KOPT-K1 (cell line): Measurements from ENCODE around the gene IGFALS.

ENCODE experiments used
- H3K27ac ChIP-seq: fragments of 200-600 bp; sonication (generic); 2 replicates; pipeline ENCODE4 v1.5.1; 2016; ENCODE audit warnings: antibody characterized with exemption, mild to moderate bottlenecking, low read depth, low read length; ENCODE audit not compliant: poor library complexity, severe bottlenecking
- H3K36me3 ChIP-seq: fragments of 200-600 bp; sonication (generic); 2 replicates; pipeline ENCODE4 v1.5.1; 2017; ENCODE audit warnings: antibody characterized with exemption, mild to moderate bottlenecking, low read length, moderate library complexity; ENCODE audit not compliant: insufficient read depth
- H3K9me3 ChIP-seq: fragments of 200-600 bp; sonication (generic); 2 replicates; pipeline ENCODE4 v1.5.1; 2017; ENCODE audit warnings: antibody characterized with exemption, low read length, mild to moderate bottlenecking; ENCODE audit not compliant: insufficient read depth, poor library complexity, severe bottlenecking

Gene IGFALS

GRCh38 chr16:1788095-1788707 is 5.3 kb downstream of the IGFALS start:
- H3K9me3 ChIP-seq: no peaks in the 10 kb centered on the region
- H3K27ac ChIP-seq: no peak overlapping the region
- H3K36me3 ChIP-seq: peaks cover 80% of the 10 kb centered on the region

DNA sequence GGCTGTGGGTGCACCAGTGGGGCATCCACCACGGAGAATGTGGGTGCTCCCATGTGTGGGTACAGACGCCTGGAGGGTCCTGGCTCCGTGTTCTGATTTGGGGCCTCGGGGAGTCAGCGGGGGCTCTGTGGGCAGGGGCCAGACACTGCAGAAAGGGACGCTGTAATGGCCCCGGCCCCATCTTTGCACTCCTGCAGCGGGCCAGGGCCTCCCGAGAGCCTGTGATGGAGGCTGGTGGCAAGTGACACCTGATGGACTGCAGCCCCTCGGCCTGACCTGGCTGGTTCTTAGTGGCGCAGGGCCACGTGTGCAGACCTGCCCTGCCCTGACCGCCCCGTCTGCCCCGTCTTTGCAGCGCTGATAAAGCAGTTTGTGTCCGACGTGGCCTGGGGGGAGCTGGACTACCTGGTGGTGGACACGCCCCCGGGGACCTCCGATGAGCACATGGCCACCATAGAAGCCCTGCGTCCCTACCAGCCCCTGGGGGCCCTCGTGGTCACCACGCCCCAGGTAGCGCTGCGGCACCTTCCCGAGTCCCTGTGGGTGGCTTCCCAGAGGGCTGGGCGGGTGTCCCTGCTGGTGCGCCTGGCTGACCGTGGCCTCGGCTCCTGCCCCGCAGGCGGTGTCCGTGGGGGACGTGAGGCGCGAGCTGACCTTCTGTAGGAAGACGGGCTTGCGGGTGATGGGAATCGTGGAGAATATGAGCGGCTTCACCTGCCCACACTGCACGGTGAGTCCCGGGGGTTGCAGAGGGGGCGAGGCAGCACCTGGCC is 6.0 kb downstream of the IGFALS start:
- Histone ChIP-seq H3K36me3 (peaks cover 76% of the 10 kb centered on the region), H3K27ac (no peak overlapping the region), H3K9me3 (no peaks in the 10 kb centered on the region)

GRCh38 chr16:1787056-1787321 is 6.5 kb downstream of the IGFALS start:
- H3K9me3 ChIP-seq: no peaks in the 10 kb centered on the region
- peaks cover 70% of the 10 kb centered on the region for H3K36me3 ChIP-seq

GRCh38 chr16:1786242-1787055 is 7.1 kb downstream of the IGFALS start:
- no peak overlapping the region for H3K27ac ChIP-seq
- H3K36me3 ChIP-seq: peaks cover 66% of the 10 kb centered on the region
- H3K9me3 ChIP-seq: no peaks in the 10 kb centered on the region

More at GRCh38 chr16:1787056-1787321, 6.5 kb downstream of the IGFALS start:
- no peak overlapping the region for H3K27ac ChIP-seq

DNA sequence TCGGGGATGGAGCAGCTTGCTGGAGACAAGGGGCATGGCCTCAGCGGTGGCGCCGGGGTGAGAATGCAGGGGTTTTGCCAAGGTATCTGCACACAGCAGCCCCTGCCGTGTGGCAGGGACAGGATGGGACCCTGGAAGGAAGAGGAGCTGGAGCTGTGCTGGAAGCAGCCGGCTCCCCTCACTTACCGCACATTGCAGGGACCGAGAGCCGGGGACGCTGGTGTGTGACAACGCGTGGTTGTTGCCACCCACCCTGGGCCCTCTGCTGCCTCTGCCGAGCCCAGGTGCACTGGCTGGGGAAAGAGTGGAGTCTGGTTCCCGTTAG is 7.7 kb downstream of the IGFALS start:
- Histone ChIP-seq H3K27ac (no peak overlapping the region), H3K36me3 (peaks cover 61% of the 10 kb centered on the region), H3K9me3 (no peaks in the 10 kb centered on the region)

GRCh38 chr16:1784977-1785845 is 8.3 kb downstream of the IGFALS start:
- Histone ChIP-seq H3K36me3 (peaks cover 58% of the 10 kb centered on the region), H3K27ac (no peak overlapping the region)

DNA sequence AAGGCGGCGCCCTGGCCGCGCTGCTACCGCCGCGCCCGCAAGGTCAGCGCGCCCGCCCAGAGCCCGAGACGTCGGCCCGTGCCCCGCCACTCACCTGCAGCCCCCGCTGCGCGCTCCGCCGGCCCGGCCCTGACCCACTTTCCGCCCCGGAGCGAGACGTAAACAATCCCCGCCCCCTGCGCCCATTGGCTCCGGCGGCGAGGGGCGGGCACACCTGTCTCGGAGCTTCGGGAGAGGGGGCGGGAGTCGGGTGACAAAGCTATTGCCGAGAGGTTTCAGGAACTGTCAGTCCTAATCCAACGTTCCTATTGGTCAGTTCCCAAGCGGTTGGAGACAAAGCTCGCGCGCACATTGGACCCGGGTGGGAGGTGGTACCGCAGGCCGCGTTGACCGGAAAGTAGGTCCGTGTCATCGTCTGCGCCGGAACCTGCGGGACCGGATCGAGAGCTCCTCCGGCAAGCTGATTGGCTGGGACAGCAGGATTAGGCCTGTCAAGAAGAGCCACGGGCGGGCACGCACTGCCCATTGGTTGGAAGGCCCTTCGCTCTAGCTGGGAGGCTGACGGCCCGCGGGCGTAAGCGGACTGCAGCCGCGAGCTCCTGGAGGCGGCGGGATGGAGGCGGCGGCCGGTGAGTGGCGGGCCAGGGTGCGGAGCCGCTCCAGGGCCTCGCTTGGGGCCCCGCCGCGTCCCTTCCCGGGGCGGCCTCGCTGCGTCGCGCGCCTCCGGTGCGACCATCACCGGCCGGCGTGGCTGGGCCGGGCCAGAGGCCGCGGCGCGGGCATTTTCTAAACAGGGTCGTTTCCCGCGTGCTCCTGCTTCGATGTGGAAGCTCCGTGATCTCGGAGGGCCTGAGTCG is 10.9 kb downstream of the IGFALS start, which contains the start of the genes NUBP2 and SPSB3:
TSS of gene NUBP2 (plus strand) at position 553 of the 857 bp plus-strand sequence. CDS start at position 614, 61 bp downstream.
TSS of gene SPSB3 (minus strand) at position 164 of the 857 bp plus-strand sequence. CDS start 1,088 bp downstream, outside the sequence.
- peak within 1 kb of the TSS; percentile 64 for H3K27ac ChIP-seq
- H3K36me3 ChIP-seq: peaks cover 48% of the 10 kb centered on the region
- no peaks in the 10 kb centered on the region for H3K9me3 ChIP-seq

More at GRCh38 chr16:1784977-1785845, 8.3 kb downstream of the IGFALS start:
- no peaks in the 10 kb centered on the region for H3K9me3 ChIP-seq

GRCh38 chr16:1781758-1782407 is 11.6 kb downstream of the IGFALS start:
- Histone ChIP-seq H3K36me3 (peaks cover 48% of the 10 kb centered on the region), H3K9me3 (no peaks in the 10 kb centered on the region), H3K27ac (peak overlapping the region; percentile 64)

DNA sequence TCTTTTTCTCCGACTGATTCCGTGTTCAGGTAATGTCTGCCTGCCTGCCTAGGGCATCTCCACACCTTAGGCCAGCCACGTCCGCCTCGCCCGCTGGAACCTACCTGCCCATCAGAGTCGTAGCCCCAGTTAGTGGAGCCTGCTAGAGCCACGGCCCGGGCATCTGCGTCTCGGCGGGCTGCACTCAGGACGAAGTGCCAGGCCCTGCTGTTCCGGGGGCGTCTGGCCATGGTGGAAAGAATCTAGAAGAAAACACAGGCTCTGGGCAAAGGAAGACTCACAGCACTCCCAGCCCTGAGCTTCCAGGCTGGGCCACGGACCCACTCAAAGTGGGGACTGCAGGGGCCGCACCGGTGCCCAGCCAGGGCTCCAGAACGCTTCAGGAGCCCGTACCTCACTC is 12.3 kb downstream of the IGFALS start:
- peaks cover 48% of the 10 kb centered on the region for H3K36me3 ChIP-seq
- no peaks in the 10 kb centered on the region for H3K9me3 ChIP-seq
- H3K27ac ChIP-seq: no peak overlapping the region

DNA sequence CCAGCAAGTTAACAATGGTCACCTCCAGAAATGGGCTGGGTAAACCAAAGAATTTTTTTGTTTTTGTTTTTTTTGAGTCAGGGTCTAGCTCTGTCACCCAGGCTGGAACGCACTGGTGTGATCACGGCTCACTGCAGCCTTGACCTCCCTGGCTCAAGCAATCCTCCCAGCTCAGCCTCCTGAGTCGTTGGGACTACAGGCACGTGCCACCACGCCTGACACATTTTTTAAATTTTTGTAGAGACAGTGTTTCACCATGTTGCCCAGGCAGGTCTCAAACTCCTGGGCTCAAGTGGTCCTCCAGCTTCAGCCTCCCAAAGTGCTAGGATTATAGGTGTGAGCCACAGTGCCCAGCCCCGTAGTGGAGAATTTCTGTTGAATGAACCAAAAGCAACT is 12.8 kb downstream of the IGFALS start:
- H3K36me3 ChIP-seq: peaks cover 48% of the 10 kb centered on the region
- no peaks in the 10 kb centered on the region for H3K9me3 ChIP-seq
- H3K27ac ChIP-seq: no peak overlapping the region

- peaks cover 47% of the 10 kb centered on the region; the same call in 1 of the 2 replicates for H3K36me3 ChIP-seq
- no peaks in the 10 kb centered on the region for H3K9me3 ChIP-seq
- H3K27ac ChIP-seq: no peak overlapping the region
These were observed 13.5 kb downstream of the IGFALS start for GRCh38 chr16:1779741-1780676.

GRCh38 chr16:1779234-1779701 is 14.2 kb downstream of the IGFALS start:
- H3K36me3 ChIP-seq: peaks cover 43% of the 10 kb centered on the region; the same call in 1 of the 2 replicates
- no peak overlapping the region for H3K27ac ChIP-seq
- H3K9me3 ChIP-seq: no peaks in the 10 kb centered on the region
